ENCODE data around the gene GAPVD1. TPM values are rescaled to one million over a fixed set of nuclear protein-coding genes. Genes with fewer than 3 reads are reported as not detected.

The GAPVD1 gene
- total and polyA plus RNA-seq, 4 donors = 6.5 to 67.7 (median 35.9) TPM

- Histone ChIP-seq H3K4me1 (ENCODE audit: control insufficient read depth in 1 of 2, insufficient read depth in 2 of 2, low read length in 2 of 2) (no peaks in the 10 kb centered on the region), H3K4me3 (ENCODE audit: low read length in 2 of 2) (no peak overlapping the region), H3K36me3 (ENCODE audit: control insufficient read depth in 1 of 2, insufficient read depth in 2 of 2, low read length in 1 of 2) (peaks cover 3% of the 10 kb centered on the region in 2 donors), H3K27me3 (ENCODE audit: control insufficient read depth in 1 of 2, insufficient read depth in 2 of 2, low read length in 1 of 2) (no peaks in the 10 kb centered on the region), H3K27ac (ENCODE audit: low read depth in 1 of 2, low read length in 2 of 2) (no peak overlapping the region), H3K9me3 (ENCODE audit: control insufficient read depth, low read length) (no peaks in the 10 kb centered on the region)
- ATAC-seq (ENCODE audit: low FRiP score) (no peak), DNase-seq (peak in 1 of 2 donors; percentile 54)
- WGBS, 2 donors = 88% methylated on average over 15 of the region's 15 CpGs
- intact Hi-C loops (cut with DNase I) = loop anchor here (5.0 kb wide), 2 partner anchors 103 to 302 kb away; partner anchors contain the start of gene GOLGA1 (in 1 of the 2)
Observed at GRCh38 chr9:125243792-125244260, 17.8 kb upstream of the GAPVD1 start.

- no peaks in the 10 kb centered on the region for H3K4me1 ChIP-seq (ENCODE audit: control insufficient read depth in 1 of 2, insufficient read depth in 2 of 2, low read length in 2 of 2)
- intact Hi-C loops (cut with DNase I) = no loop called here
- no peak overlapping the region for H3K4me3 ChIP-seq (ENCODE audit: low read length in 2 of 2)
- H3K36me3 ChIP-seq (ENCODE audit: control insufficient read depth in 1 of 2, insufficient read depth in 2 of 2, low read length in 1 of 2) = no peaks in the 10 kb centered on the region
- peak in 1 of 2 donors; percentile 25 for DNase-seq
- no peaks in the 10 kb centered on the region for H3K9me3 ChIP-seq (ENCODE audit: control insufficient read depth, low read length)
- 81 to 87% methylated on average over 6 of the region's 6 CpGs for WGBS, 2 donors
- no peaks in the 10 kb centered on the region for H3K27me3 ChIP-seq (ENCODE audit: control insufficient read depth in 1 of 2, insufficient read depth in 2 of 2, low read length in 1 of 2)
- ATAC-seq (ENCODE audit: low FRiP score) = no peak
- no peak overlapping the region for H3K27ac ChIP-seq (ENCODE audit: low read depth in 1 of 2, low read length in 2 of 2)
Observed at GRCh38 chr9:125246261-125246667, 15.4 kb upstream of the GAPVD1 start.

DNA sequence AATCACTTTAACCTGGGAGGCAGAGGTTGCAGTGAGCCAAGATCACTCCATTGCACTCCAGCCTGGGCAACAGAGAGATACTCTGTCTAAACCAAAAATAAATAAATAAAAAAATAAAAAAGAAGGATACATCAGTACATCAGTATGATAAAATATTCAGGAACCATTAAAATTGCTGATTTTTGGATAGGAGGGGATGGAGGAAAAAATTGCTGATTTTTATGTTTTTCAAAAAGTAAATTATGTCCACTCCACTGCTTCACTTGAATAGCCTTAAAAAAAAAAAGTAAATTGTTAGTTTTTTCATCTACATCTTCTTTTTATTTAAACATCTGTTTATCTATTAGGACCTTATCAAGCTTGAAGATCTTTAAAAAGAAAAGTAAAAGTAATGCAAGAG lies 7.4 kb upstream of the GAPVD1 start:
- Histone ChIP-seq H3K27ac (ENCODE audit: low read depth in 1 of 2, low read length in 2 of 2) (no peak overlapping the region), H3K9me3 (ENCODE audit: control insufficient read depth, low read length) (no peaks in the 10 kb centered on the region), H3K36me3 (ENCODE audit: control insufficient read depth in 1 of 2, insufficient read depth in 2 of 2, low read length in 1 of 2) (no peaks in the 10 kb centered on the region), H3K4me1 (ENCODE audit: control insufficient read depth in 1 of 2, insufficient read depth in 2 of 2, low read length in 2 of 2) (no peaks in the 10 kb centered on the region), H3K4me3 (ENCODE audit: low read length in 2 of 2) (no peak overlapping the region), H3K27me3 (ENCODE audit: control insufficient read depth in 1 of 2, insufficient read depth in 2 of 2, low read length in 1 of 2) (no peaks in the 10 kb centered on the region)
- no peak for ATAC-seq (ENCODE audit: low FRiP score)
- no peak for DNase-seq
- intact Hi-C loops (cut with DNase I) = loop anchor here in 1 of 2 donors (10.0 kb wide), 1 partner anchor 121 kb away; no protein-coding TSS in a partner anchor

DNA sequence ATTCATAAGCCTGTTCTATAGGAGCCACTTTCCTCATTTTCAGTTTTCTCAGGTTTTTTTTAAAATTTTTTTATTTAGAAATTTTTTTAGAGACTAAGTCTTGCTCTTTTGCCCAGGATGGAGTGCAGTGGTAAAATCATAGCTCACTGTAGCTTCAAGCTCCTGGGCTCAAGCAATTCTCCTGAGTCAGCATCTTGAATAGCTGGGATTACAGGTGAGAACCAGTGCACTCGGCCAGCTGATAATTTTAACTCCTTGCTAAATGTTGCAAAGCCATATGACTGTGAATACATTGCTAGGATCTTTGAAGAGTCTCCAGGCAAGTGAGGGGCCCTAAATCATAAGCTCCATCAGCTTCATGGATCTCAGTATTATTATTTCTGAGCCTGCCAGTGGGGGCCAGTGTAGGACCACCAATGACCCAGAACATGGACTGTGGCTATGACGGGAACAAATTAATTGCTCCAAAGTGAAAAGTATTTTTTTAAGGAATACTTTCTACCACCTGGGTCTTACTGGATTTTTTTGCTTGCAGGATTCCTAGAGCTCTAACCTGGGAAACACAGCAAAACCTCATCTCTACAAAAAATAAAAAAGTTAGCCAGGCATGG lies 5.7 kb upstream of the GAPVD1 start:
- no peak overlapping the region for H3K4me3 ChIP-seq (ENCODE audit: low read length in 2 of 2)
- DNase-seq (no peak), ATAC-seq (ENCODE audit: low FRiP score) (no peak)
- H3K27me3 ChIP-seq (ENCODE audit: control insufficient read depth in 1 of 2, insufficient read depth in 2 of 2, low read length in 1 of 2) = no peaks in the 10 kb centered on the region
- intact Hi-C loops (cut with DNase I) = loop anchor here in 1 of 2 donors (10.0 kb wide), 1 partner anchor 119 kb away; no protein-coding TSS in a partner anchor
- no peaks in the 10 kb centered on the region for H3K9me3 ChIP-seq (ENCODE audit: control insufficient read depth, low read length)
- WGBS, 2 donors = 17 to 29% methylated on average over 2 of the region's 2 CpGs
- H3K36me3 ChIP-seq (ENCODE audit: control insufficient read depth in 1 of 2, insufficient read depth in 2 of 2, low read length in 1 of 2) = no peaks in the 10 kb centered on the region
- H3K4me1 ChIP-seq (ENCODE audit: control insufficient read depth in 1 of 2, insufficient read depth in 2 of 2, low read length in 2 of 2) = no peaks in the 10 kb centered on the region
- no peak overlapping the region for H3K27ac ChIP-seq (ENCODE audit: low read depth in 1 of 2, low read length in 2 of 2)

DNA sequence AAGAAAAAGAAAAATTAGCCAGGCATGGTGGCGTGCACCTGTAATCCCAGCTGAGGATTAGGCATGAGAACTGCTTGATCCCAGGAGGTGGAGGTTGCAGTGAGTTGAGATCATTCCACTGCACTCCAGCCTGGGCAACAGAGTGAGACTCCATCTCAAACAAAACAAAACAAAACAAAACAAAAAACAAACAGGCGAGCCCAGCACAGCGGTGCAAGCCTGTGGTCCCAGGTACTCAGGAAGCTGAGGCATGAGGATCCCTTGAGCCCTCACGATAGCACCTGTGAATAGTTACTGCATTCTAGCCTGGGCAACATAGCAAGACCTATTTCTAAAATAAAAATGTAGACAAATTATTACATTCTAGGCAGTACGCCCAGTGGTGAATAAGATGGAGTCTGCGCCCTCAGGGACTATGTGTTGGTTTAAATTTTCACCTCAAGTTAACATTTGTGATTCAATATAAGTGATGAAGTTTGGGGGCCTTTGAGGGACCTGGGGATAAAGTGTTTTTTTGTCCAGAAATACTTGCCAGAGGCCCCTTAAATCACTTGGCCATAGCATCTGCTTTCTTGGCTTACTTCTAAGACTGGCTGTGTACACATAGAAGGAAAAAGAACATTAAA lies 3.4 kb upstream of the GAPVD1 start:
- DNase-seq (no peak), ATAC-seq (ENCODE audit: low FRiP score) (no peak)
- H3K27ac ChIP-seq (ENCODE audit: low read depth in 1 of 2, low read length in 2 of 2) = no peak overlapping the region
- H3K36me3 ChIP-seq (ENCODE audit: control insufficient read depth in 1 of 2, insufficient read depth in 2 of 2, low read length in 1 of 2) = no peaks in the 10 kb centered on the region
- H3K4me3 ChIP-seq (ENCODE audit: low read length in 2 of 2) = no peak overlapping the region
- no peaks in the 10 kb centered on the region for H3K27me3 ChIP-seq (ENCODE audit: control insufficient read depth in 1 of 2, insufficient read depth in 2 of 2, low read length in 1 of 2)
- intact Hi-C loops (cut with DNase I) = loop anchor here in 1 of 2 donors (10.0 kb wide), 1 partner anchor 117 kb away; no protein-coding TSS in a partner anchor
- 82 to 87% methylated on average over 6 of the region's 6 CpGs for WGBS, 2 donors
- no peaks in the 10 kb centered on the region for H3K4me1 ChIP-seq (ENCODE audit: control insufficient read depth in 1 of 2, insufficient read depth in 2 of 2, low read length in 2 of 2)
- H3K9me3 ChIP-seq (ENCODE audit: control insufficient read depth, low read length) = no peaks in the 10 kb centered on the region

GRCh38 chr9:125258832-125259534 lies 2.6 kb upstream of the GAPVD1 start:
- Histone ChIP-seq H3K9me3 (ENCODE audit: control insufficient read depth, low read length) (no peaks in the 10 kb centered on the region), H3K4me1 (ENCODE audit: control insufficient read depth in 1 of 2, insufficient read depth in 2 of 2, low read length in 2 of 2) (no peaks in the 10 kb centered on the region)
- intact Hi-C loops (cut with DNase I) = loop anchor here in 1 of 2 donors (10.0 kb wide), 1 partner anchor 116 kb away; no protein-coding TSS in a partner anchor

DNA sequence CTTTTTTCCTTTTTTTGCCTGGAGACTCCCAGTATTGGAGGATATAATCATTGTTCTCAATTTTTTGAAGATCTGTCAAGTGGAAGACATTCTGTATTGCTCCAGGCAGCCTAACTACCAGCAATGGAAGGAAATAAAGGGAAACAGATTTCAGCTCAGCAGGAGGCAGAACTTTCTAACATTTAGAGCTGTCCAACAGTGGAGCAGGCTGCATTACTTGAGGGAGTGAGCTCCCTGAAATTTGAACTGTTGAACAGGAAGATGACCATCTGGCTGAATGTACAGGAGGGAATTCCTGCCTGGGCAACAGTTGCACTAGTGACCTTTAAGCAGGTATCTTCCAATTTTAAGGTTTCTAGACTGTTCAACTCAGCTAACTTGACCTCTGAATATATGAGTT lies 1.1 kb upstream of the GAPVD1 start:
- intact Hi-C loops (cut with DNase I) = no loop called here
- H3K4me3 ChIP-seq (ENCODE audit: low read length in 2 of 2) = no peak overlapping the region
- ATAC-seq (ENCODE audit: low FRiP score) (no peak), DNase-seq (no peak)
- no peaks in the 10 kb centered on the region for H3K27me3 ChIP-seq (ENCODE audit: control insufficient read depth in 1 of 2, insufficient read depth in 2 of 2, low read length in 1 of 2)
- H3K27ac ChIP-seq (ENCODE audit: low read depth in 1 of 2, low read length in 2 of 2) = no peak overlapping the region
- no peaks in the 10 kb centered on the region for H3K36me3 ChIP-seq (ENCODE audit: control insufficient read depth in 1 of 2, insufficient read depth in 2 of 2, low read length in 1 of 2)
- no peaks in the 10 kb centered on the region for H3K9me3 ChIP-seq (ENCODE audit: control insufficient read depth, low read length)
- H3K4me1 ChIP-seq (ENCODE audit: control insufficient read depth in 1 of 2, insufficient read depth in 2 of 2, low read length in 2 of 2) = no peaks in the 10 kb centered on the region

More at GRCh38 chr9:125258832-125259534, 2.6 kb upstream of the GAPVD1 start:
- no peaks in the 10 kb centered on the region for H3K36me3 ChIP-seq (ENCODE audit: control insufficient read depth in 1 of 2, insufficient read depth in 2 of 2, low read length in 1 of 2)
- no peak overlapping the region for H3K4me3 ChIP-seq (ENCODE audit: low read length in 2 of 2)
- DNase-seq (no peak), ATAC-seq (ENCODE audit: low FRiP score) (no peak)
- H3K27me3 ChIP-seq (ENCODE audit: control insufficient read depth in 1 of 2, insufficient read depth in 2 of 2, low read length in 1 of 2) = no peaks in the 10 kb centered on the region
- no peak overlapping the region for H3K27ac ChIP-seq (ENCODE audit: low read depth in 1 of 2, low read length in 2 of 2)
- 59 to 68% methylated on average over 2 of the region's 2 CpGs for WGBS, 2 donors

DNA sequence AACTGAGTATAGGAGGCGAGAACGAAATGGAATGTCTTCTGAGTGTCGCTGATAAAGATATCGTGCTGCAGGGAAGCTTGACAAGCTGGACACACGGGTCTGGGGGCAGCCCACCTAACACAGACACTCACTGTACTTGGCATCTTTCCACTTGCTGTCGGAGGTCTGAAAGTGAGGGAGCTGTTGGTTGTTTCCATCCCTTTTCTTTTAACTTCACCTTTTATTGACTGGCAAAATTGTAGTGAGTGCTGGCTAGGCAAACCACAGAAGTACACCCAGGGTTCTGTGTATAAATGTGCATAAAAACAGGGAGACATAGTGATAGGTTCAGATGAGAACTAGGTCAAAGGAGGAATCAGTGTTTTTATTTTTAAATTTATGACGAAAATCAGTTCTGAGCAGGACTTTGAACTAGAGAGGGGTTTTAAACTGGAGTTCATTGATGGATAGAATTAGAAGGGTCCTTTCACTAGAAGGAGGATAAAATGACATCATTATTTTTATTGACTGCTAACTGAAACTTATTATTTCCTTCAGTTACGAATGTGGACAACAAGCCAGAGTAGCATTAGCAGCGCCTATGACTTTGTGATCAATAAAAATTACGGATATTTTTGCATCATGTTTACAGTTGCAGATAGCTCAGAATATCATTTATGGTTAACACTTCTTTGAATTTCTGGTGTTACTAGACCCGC lies 817 bp downstream of the GAPVD1 start:
- DNase-seq (no peak), ATAC-seq (ENCODE audit: low FRiP score) (no peak)
- WGBS, 2 donors = 20 to 21% methylated on average over 11 of the region's 11 CpGs
- Histone ChIP-seq H3K4me3 (ENCODE audit: low read length in 2 of 2) (peak overlapping the region; percentile 62 to 79), H3K9me3 (ENCODE audit: control insufficient read depth, low read length) (no peaks in the 10 kb centered on the region), H3K4me1 (ENCODE audit: control insufficient read depth in 1 of 2, insufficient read depth in 2 of 2, low read length in 2 of 2) (no peaks in the 10 kb centered on the region), H3K27me3 (ENCODE audit: control insufficient read depth in 1 of 2, insufficient read depth in 2 of 2, low read length in 1 of 2) (no peaks in the 10 kb centered on the region), H3K36me3 (ENCODE audit: control insufficient read depth in 1 of 2, insufficient read depth in 2 of 2, low read length in 1 of 2) (no peaks in the 10 kb centered on the region), H3K27ac (ENCODE audit: low read depth in 1 of 2, low read length in 2 of 2) (no peak overlapping the region)
- intact Hi-C loops (cut with DNase I) = no loop called here

All from aorta (tissue), 5 donors.